Vagina (tissue), 2 donors: ENCODE data around the gene RRAD.

Experiments used
- POLR2A ChIP-seq, 2 donors: fragments of 450-650 bp; IDR thresholded peaks; one replicate each; pipeline ENCODE4 v1.6.1; 2017; ENCODE audit warnings: antibody characterized with exemption in 2 of 2, mild to moderate bottlenecking in 2 of 2, moderate library complexity in 2 of 2
- POLR2AphosphoS5 ChIP-seq, 2 donors: sonication (generic); formaldehyde crosslinking; IDR thresholded peaks; one replicate each; pipeline ENCODE4 v1.9.0; 2017; ENCODE audit warnings: antibody characterized with exemption in 2 of 2, mild to moderate bottlenecking in 2 of 2, low read depth in 1 of 2; ENCODE audit not compliant: insufficient read depth in 1 of 2
- TF ChIP-seq, protein P1 (sequence below), 3 experiments: fragments of 450-650 bp in 2 of 3; fragments of 200-600 bp in 1 of 3; sonication (generic) in 1 of 3; IDR thresholded peaks; one replicate each; pipeline ENCODE4 v1.5.1; 2017 to 2019; ENCODE audit warnings: antibody characterized with exemption in 3 of 3, mild to moderate bottlenecking in 2 of 3, moderate library complexity in 2 of 3

DNA sequence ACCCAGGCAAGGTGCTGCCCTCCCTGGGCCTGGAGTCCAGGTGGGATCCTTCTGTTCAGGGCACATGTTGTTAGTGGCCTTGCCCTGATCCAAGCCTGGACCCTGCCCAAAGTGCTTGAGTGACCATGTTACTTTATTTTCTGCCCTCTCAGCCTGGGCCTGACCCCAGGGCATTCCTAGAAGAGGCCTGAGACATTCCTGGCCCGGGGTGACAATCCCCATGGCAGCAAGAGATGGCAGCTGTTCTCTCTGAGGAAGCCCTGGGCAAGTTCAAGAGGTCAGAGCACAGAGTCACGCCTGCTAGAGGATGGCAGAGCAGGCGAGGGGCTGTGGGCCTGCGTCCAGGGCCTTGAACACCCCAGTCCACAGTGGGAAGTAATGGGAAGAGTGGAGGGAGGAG lies 11.6 kb downstream of the RRAD start:
- TF ChIP-seq, protein P1, sequence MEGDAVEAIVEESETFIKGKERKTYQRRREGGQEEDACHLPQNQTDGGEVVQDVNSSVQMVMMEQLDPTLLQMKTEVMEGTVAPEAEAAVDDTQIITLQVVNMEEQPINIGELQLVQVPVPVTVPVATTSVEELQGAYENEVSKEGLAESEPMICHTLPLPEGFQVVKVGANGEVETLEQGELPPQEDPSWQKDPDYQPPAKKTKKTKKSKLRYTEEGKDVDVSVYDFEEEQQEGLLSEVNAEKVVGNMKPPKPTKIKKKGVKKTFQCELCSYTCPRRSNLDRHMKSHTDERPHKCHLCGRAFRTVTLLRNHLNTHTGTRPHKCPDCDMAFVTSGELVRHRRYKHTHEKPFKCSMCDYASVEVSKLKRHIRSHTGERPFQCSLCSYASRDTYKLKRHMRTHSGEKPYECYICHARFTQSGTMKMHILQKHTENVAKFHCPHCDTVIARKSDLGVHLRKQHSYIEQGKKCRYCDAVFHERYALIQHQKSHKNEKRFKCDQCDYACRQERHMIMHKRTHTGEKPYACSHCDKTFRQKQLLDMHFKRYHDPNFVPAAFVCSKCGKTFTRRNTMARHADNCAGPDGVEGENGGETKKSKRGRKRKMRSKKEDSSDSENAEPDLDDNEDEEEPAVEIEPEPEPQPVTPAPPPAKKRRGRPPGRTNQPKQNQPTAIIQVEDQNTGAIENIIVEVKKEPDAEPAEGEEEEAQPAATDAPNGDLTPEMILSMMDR (IDR thresholded peaks at IDR 0.05), result no peak
- no peak for TF ChIP-seq POLR2A (IDR thresholded peaks at IDR 0.05)
- TF ChIP-seq POLR2AphosphoS5 (IDR thresholded peaks at IDR 0.05; ENCODE audit: insufficient read depth in 1 of 2, low read depth in 1 of 2), result no peak
